ENCODE data around the gene SPANXN4.

Gene SPANXN4

DNA sequence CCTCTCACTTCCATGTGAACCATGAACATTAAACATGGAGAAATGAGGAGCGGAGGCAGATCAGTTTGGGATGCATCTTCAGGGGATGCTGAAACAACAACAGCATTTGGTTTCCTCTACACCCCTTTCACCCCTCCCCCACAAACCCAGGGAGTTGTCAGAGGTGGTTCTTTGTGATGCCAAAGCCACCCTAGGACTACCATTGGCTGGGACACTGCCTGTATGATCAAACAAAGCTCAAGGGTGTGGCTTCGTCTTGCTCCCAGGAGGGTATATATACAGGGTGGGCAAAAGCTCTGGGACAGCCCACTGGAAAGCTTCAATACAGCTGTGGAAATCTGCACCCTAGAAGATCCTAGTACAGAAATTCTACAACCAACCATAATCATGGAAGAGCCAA, at the start of gene SPANXN4:
Gene SPANXN4, plus strand, starts transcription at position 301 of the 400 bp plus-strand sequence. Its CDS starts 87 bp downstream, at position 388.
- no peak for DNase-seq (ENCODE audit: low spot score)

GRCh38 chrX:142977128-142977914, 48.4 kb upstream of the SPANXN4 start:
- DNase-seq (ENCODE audit: low spot score): no peak

DNA sequence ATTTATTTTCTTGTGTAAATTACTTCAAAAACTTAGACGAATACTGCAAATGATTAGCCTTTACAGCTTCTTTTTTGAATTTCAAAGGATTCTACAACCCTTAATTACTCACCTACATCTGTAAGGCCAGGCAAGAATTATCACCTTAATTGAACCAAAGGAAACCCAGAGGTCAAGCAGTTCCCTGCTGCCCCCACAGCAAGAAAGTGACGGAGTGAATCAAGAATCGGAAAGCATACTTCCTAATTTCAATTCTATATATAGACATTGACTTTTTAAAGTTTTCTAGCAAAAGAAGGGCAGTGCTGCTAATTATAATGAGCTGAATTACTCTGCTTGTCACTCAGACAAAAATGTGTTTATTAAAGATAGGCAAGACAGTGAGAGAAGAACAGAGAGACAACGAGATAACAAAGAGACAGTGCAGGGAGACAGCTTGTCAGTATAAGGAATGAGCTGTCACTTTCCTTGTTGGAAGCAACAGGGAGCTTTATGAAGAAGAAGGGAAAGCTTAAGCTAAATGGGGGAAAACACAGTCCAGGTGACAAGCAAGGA, 47.5 kb upstream of the SPANXN4 start:
- DNase-seq (ENCODE audit: low spot score): no peak

DNA sequence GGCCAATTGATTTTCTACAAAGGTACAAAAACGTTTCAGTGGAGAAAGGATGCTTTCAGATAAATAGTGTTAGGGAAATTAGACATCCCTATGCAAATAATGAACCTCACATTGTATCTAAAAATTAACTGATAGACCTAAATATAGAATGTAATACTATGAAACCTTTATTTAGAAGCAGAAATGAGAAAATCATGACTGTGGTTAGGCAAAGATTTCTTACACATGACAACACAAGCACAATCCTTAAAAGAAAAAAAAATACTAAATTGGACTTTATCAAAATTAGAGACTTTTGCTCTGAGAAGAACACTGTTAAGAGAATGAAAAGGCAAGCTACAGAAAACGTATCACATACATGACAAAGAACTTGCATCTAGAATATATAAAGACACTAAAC, 43.0 kb upstream of the SPANXN4 start:
- no peak for DNase-seq (ENCODE audit: low spot score)

- peak; percentile 9 for DNase-seq (ENCODE audit: low spot score)
These were observed 30.7 kb upstream of the SPANXN4 start for GRCh38 chrX:142994988-142995387.

- no peak for DNase-seq (ENCODE audit: low spot score)
These were observed 27.1 kb upstream of the SPANXN4 start for GRCh38 chrX:142998447-142999198.

- DNase-seq (ENCODE audit: low spot score): peak; percentile 50
These were observed 26.5 kb upstream of the SPANXN4 start for GRCh38 chrX:142999199-142999701.

- DNase-seq (ENCODE audit: low spot score): no peak
These were observed 23.5 kb upstream of the SPANXN4 start for GRCh38 chrX:143002206-143002605.

GRCh38 chrX:143017272-143017671, 8.5 kb upstream of the SPANXN4 start:
- DNase-seq (ENCODE audit: low spot score): peak; percentile 78

GRCh38 chrX:143027275-143027674, 1.5 kb downstream of the SPANXN4 start:
- no peak for DNase-seq (ENCODE audit: low spot score)

GRCh38 chrX:143047511-143047910, 21.8 kb downstream of the SPANXN4 start:
- no peak for DNase-seq (ENCODE audit: low spot score)

DNA sequence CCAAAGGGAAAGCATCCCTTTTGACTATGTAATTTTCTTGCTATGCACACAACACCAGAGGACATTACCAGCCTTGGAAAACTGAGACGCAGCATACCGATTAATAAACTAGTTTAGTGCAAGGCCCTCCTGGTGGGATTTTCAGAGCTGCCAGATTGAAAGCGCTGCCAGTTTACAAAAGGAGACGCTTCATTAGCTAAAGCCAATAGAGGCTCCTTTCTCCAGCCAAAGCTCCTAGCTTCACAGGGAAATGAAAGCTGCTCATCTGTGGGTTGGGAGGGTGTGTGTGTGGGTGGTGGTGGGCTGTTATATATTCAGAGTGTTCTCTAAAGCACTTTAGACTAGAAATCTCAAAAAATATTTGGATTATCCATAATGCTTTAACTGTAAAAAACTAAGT, 32.4 kb downstream of the SPANXN4 start:
- no peak for DNase-seq (ENCODE audit: low spot score)

DNA sequence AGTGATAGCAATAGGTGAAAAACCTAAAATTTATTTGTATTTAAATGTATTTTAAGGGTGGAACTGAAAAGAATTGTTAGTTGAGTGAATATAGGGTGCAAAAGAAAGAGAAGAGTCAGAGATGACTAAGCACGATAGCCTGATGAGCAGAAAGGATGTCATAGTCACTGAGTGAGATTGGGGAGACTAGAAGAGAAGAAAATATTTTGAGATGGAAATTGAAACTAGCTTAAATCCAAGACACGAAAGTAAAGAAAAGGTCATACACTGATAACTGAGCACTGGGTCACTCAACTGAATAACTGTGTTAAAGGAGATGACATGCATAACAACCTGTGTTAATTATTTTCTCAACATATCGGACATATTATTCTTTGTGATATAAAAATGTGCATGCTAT, 55.5 kb downstream of the SPANXN4 start:
- DNase-seq (ENCODE audit: low spot score): no peak

GRCh38 chrX:143082537-143082936, 56.8 kb downstream of the SPANXN4 start:
- DNase-seq (ENCODE audit: low spot score): no peak
